Dermis blood vessel endothelial cell (primary cell): ENCODE measurements around the gene TMEM117. TPM values are rescaled to one million over a fixed set of nuclear protein-coding genes. Genes with fewer than 3 reads are reported as not detected.

Source experiments
- DNase-seq: peaks from one replicate; pipeline ENCODE4 v3.0.0; 2010
- total RNA-seq: library from RNA; depleted of rRNA; stranded (reverse); fragments of >200 nt; gene quantifications from 2 replicates; pipeline ENCODE4 v1.2.3, GENCODE V29; 2014

Gene TMEM117
- total RNA-seq, 1 donor from 2014 or later = 4.8 TPM

DNA sequence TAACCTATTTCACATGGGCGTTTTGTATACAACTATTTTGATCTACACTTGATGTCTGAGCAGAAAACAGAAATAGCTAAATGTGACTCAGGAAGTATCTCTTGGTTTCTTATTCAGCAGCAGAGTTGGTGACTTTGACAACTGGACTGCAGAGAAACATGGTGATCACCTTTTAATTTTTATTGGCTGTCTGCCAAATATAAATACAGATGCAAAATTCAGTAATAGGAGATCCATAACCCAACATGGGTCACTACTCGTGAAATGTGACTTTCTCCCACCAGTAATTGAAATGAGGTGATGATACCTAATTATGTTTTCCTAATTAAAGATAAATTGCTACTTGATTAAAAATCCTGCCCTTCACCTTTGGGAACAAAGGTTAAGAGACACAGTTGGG, 553.2 kb downstream of the TMEM117 start:
- DNase-seq = no peak

DNA sequence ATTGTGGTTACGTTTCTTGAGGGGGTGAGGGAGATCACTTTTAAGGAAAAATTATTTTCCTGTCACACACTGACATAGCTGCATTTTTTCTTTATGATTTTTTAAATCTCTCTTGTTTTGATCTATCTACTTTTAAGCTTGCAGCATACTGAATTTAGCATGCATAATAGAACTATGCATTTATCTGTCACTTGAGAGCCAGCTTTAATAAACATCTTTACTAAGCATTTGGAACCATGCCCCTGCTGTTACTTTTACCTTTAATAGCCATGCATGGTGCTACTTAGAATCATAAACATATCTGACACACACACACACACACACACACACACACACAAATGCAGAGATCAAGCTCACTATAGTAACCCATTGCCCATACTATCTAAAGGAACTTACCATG, 554.0 kb downstream of the TMEM117 start:
- DNase-seq = no peak

DNA sequence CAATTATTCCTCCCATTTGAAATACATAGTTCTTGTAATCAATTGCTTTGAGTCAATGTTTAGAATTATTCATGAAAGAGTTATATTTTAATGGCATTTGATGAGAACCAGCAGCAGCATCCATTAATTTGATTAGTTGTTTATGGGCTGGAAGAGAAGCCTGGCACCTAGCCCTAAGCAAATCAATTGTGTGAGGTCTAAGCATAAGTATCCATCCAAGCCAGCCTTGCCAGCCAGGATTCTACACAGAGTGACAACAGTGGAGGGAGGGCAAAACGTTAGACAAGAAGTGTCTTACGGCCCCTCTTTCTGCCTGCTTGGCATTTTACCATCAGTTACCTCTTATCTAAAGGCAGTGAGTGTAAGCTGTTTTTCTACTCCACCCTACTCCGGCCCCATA, 561.8 kb downstream of the TMEM117 start:
- no peak for DNase-seq

DNA sequence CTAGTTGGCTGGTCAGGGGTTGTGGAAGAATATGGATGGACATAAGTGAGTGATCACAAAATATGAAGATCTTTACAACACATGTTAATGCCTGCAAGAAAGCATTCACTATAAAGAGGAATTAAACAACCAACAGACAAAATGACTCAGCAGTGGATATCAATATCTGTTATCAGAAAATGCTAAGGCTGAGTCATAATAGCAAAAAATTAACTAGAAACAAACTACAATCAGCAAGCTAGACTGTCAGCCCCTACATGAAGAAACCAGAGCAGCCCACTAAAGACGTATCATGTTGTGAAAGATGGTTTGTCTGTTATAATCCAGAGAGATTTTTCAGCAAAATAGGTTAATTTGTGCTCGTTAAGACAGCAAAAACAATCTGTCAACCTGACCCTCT, 567.3 kb downstream of the TMEM117 start:
- DNase-seq = no peak

DNA sequence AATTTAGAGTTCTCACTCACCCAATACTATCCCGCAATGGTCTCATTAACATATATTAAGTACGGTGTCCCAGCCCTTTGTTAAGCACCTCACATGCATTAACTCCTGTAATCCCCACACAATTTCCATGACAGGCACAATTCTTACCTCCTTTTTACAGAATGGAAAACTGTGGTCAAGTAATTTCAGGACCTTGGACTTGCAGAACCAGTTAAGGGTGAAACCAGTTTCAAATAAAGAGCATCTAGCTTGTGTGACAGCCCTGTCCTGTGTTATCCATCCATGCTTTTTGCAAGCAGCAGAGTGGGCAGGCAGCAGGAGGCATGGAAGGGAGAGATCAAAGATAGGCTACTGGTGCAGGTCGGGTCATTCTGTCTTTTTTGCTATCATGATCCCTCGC, 569.4 kb downstream of the TMEM117 start:
- no peak for DNase-seq

GRCh38 chr12:44422559-44422958, 586.7 kb downstream of the TMEM117 start:
- no peak for DNase-seq

DNA sequence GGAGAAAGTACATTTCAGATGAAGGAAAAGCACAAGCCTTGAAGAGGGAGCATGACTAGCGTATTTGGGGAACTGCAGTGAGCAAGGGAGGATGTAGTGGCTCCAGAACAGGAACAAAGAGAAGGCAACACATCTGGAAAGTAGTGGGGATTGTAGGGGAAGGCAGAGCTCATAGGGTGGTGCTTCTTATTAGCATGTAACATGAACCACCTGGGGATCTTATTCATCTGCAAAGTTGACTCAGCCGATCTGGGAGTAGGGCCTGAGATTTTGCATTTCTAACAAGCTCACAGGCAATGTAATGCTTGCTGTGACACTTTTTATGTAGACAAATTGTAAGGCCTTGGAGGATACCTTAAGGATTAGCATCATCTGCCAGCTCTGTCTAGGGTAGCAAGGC, 592.9 kb downstream of the TMEM117 start:
- no peak for DNase-seq

DNA sequence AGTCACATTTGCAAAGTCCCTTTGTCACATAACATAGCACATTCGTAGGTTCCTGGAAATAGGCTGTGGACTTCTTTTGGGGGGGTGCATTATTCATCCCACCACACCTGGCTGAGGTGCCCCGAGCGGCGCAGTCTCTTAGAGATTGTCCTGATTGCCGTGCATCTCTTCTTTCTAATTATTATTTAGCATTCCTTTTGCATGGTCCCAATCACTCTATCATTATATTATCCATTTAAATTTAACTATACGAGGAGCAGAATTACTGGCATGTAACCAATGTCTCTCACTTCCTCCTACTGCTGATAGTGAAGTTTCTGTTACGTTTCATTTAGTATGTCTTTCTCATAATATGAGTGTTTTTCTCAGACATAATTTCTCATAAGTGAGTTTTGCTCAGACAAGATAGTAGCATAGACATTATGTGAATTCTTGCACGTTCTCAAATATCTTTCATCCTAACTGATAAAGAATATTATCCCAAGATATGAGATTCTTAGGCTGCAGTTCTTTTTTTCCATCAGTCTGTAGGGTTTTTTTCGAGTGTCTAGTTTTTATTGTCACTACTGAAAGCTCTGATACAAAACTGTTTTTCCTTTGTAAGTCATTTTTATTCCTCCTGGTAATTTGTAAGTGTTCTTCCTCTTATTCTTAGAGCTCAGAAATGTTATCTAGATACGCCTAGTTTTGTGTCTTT, 595.9 kb downstream of the TMEM117 start:
- no peak for DNase-seq

DNA sequence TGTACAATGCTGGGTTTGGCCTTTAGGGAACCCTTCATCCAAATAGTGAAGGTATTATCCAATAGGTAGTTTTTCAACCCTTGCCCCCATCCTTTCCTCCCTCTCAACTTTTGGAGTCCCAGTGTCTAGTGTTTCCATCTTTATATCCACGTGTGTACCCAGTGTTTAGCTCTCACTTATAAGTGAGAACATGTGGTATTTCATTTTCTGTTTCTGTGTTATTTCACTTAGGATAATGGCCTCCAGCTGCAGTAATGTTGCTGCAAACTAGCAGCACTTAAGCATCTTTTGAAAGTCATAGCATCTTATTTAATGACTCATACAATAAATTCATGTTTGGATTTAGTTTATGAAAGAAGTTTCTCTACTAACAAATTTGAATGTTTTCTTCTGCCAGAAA, 597.8 kb downstream of the TMEM117 start:
- no peak for DNase-seq

DNA sequence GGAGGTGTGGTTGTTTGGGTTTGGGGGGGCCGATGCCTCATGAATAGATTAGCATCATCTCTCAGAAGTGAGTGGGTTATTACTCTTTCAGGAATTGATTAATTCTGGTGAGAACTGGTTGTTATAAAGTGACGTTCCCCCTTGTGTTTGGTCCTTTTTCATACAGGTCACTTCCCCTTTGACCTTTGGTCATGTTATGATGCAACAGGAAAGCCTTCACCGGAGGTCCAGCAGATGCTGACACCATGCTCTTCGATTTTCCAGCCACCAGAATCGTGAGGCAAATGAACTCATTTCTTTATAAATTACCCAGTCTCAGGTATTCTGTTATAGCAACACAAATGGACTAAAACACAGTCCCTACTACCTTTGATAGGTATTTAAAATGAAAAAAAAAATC, 600.9 kb downstream of the TMEM117 start:
- DNase-seq = no peak

Other genes with a start within 250 kb of the TMEM117 start
- gene PUS7L, start 77.3 kb upstream of the TMEM117 start, total RNA-seq = 18.7 and 22.8 TPM in 2 replicates
- gene IRAK4, start 77.1 kb upstream of the TMEM117 start, total RNA-seq = 23.9 and 29.6 TPM in 2 replicates
- gene TWF1, start 29.8 kb upstream of the TMEM117 start, total RNA-seq = 127 and 157 TPM in 2 replicates